22Rv1 (cell line): Measurements from ENCODE around the gene BZW2.

Experiments
- ZFX ChIP-seq: fragments of 450-650 bp; IDR thresholded peaks from 2 replicates; pipeline ENCODE4 v1.6.1; 2017; ENCODE audit warnings: antibody characterized with exemption, borderline replicate concordance
- TF ChIP-seq, protein P1 (sequence below): fragments of 450-650 bp; IDR thresholded peaks from 2 replicates; pipeline ENCODE4 v1.5.1; 2017; ENCODE audit warnings: mild to moderate bottlenecking

DNA sequence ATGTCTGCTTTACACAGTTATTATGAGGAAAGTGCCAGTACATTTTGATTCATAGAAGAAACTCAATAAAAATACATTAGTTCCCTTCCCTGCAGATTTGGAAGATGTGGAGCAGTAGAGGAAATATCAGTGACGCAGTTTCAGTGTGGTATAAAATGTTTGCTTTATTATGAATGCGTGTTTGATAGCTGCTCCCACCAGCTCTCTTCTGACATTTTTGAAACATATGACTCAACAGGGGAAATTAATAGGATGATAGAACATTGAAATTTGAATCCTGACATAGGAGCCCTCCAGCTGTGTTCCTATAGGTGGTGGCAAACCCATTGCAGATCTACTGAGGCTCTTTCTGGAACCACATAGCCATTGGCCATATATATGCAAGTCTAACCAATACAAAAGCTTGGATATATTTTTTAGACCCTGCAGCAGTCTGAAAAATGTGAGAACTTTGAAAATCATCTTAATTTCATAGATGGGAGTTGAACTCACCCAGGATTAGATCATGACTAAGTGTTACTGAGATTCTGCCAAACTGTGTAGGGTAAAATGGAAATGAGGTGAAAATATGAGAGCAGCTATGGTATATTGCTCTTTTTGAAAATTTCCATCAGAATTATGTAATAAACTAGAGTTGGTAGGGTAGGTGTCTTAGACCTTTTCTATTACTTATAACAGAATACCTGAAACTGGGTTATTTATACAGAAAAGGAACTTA lies 47.8 kb downstream of the BZW2 start:
- TF ChIP-seq, protein P1, sequence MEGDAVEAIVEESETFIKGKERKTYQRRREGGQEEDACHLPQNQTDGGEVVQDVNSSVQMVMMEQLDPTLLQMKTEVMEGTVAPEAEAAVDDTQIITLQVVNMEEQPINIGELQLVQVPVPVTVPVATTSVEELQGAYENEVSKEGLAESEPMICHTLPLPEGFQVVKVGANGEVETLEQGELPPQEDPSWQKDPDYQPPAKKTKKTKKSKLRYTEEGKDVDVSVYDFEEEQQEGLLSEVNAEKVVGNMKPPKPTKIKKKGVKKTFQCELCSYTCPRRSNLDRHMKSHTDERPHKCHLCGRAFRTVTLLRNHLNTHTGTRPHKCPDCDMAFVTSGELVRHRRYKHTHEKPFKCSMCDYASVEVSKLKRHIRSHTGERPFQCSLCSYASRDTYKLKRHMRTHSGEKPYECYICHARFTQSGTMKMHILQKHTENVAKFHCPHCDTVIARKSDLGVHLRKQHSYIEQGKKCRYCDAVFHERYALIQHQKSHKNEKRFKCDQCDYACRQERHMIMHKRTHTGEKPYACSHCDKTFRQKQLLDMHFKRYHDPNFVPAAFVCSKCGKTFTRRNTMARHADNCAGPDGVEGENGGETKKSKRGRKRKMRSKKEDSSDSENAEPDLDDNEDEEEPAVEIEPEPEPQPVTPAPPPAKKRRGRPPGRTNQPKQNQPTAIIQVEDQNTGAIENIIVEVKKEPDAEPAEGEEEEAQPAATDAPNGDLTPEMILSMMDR, result no peak
- TF ChIP-seq ZFX, result no peak
